ENCODE data around the gene MIGA2. TPM values are rescaled to one million over a fixed set of nuclear protein-coding genes. Genes with fewer than 3 reads are reported as not detected.

MIGA2 gene
- total and polyA plus RNA-seq, 7 donors, result 8.4 to 18.1 (median 13.7) TPM

GRCh38 chr9:129010267-129010975, 26.0 kb upstream of the MIGA2 start:
- DNase-seq, result peak in 1 of 2 donors; percentile 39
- peaks cover 15% of the 10 kb centered on the region for H3K4me1 ChIP-seq
- H3K4me3 ChIP-seq, result no peak overlapping the region
- 88 to 98% (median 97%) methylated on average over 7 to 8 of the region's 8 CpGs for WGBS, 3 donors
- no peak for TF ChIP-seq CTCF (IDR thresholded peaks at IDR 0.05)
- no peak overlapping the region for H3K27ac ChIP-seq
- H3K9me3 ChIP-seq, result no peaks in the 10 kb centered on the region
- H3K27me3 ChIP-seq (ENCODE audit: insufficient read depth in 3 of 3, low read length in 2 of 3), result no peaks in the 10 kb centered on the region
- ATAC-seq, result no peak
- H3K36me3 ChIP-seq (ENCODE audit: insufficient read depth in 1 of 2, low read depth in 1 of 2), result peaks cover 2 to 91% of the 10 kb centered on the region in 2 donors
- intact Hi-C loops (cut with DNase I), result no loop called here

GRCh38 chr9:129011170-129011569, 25.3 kb upstream of the MIGA2 start:
- Histone ChIP-seq H3K27me3 (ENCODE audit: insufficient read depth in 3 of 3, low read length in 2 of 3) (no peaks in the 10 kb centered on the region), H3K9me3 (no peaks in the 10 kb centered on the region), H3K4me1 (peaks cover 14% of the 10 kb centered on the region), H3K27ac (no peak overlapping the region), H3K36me3 (ENCODE audit: insufficient read depth in 1 of 2, low read depth in 1 of 2) (peaks cover 0 to 90% of the 10 kb centered on the region in 2 donors), H3K4me3 (no peak overlapping the region)
- 91 to 95% (median 91%) methylated on average over 19 of the region's 19 CpGs for whole genome bisulfite sequencing, 3 donors
- ATAC-seq (no peak), DNase-seq (peak in 1 of 2 donors; percentile 42)
- intact Hi-C loops (cut with DNase I), result no loop called here
- TF ChIP-seq CTCF (IDR thresholded peaks at IDR 0.05), result no peak

GRCh38 chr9:129011761-129012181, 24.7 kb upstream of the MIGA2 start:
- Histone ChIP-seq H3K36me3 (ENCODE audit: insufficient read depth in 1 of 2, low read depth in 1 of 2) (peaks cover 0 to 92% of the 10 kb centered on the region in 2 donors), H3K9me3 (no peaks in the 10 kb centered on the region), H3K27me3 (ENCODE audit: insufficient read depth in 3 of 3, low read length in 2 of 3) (no peaks in the 10 kb centered on the region), H3K27ac (no peak overlapping the region), H3K4me3 (no peak overlapping the region), H3K4me1 (peaks cover 10% of the 10 kb centered on the region)
- TF ChIP-seq CTCF (IDR thresholded peaks at IDR 0.05), result no peak
- intact Hi-C loops (cut with DNase I), result no loop called here
- ATAC-seq (no peak), DNase-seq (no peak)
- WGBS, 3 donors, result 74 to 82% (median 76%) methylated on average over 11 of the region's 11 CpGs

GRCh38 chr9:129012343-129012742, 24.1 kb upstream of the MIGA2 start:
- no peak overlapping the region for H3K27ac ChIP-seq
- intact Hi-C loops (cut with DNase I), result no loop called here
- TF ChIP-seq CTCF (IDR thresholded peaks at IDR 0.05), result no peak
- peaks cover 4% of the 10 kb centered on the region for H3K4me1 ChIP-seq
- no peaks in the 10 kb centered on the region for H3K27me3 ChIP-seq (ENCODE audit: insufficient read depth in 3 of 3, low read length in 2 of 3)
- DNase-seq (no peak), ATAC-seq (no peak)
- H3K9me3 ChIP-seq, result no peaks in the 10 kb centered on the region
- peaks cover 0 to 97% of the 10 kb centered on the region in 2 donors for H3K36me3 ChIP-seq (ENCODE audit: insufficient read depth in 1 of 2, low read depth in 1 of 2)
- 78 to 86% (median 80%) methylated on average over 7 of the region's 7 CpGs for WGBS, 3 donors
- H3K4me3 ChIP-seq, result no peak overlapping the region
